HepG2 (cell line): ENCODE data around the gene CDH22. TPM values are rescaled to one million over a fixed set of nuclear protein-coding genes. Genes with fewer than 3 reads are reported as not detected.
A peak's percentile ranks its signal among the peaks of the same experiment; 100 is the strongest.

ENCODE experiments used
- ATAC-seq: fragments of 200-7000 bp; cut with Tn5 transposase; 3 replicates; pipeline ENCODE4 v1.9.1; 2020; ENCODE audit warnings: mild to moderate bottlenecking, moderate library complexity
- BruUV-seq: library from RNA; stranded (reverse); fragments of 400-500 nt; replicated peaks from 2 replicates; lab custom pipeline; 2021; lab: Mats Ljungman, UMichigan
- CTCF ChIA-PET: fragments of 300-600 bp; formaldehyde crosslinking; extraction: SDS; loops from one replicate; lab custom pipeline; 2021; ENCODE audit warnings: low total read pairs, inconsistent platforms, low intra/inter-chr PET ratio; lab: Yijun Ruan, JAX
- POLR2A ChIA-PET: fragments of 350-600 bp; sonication (Branson Sonifier 250); formaldehyde crosslinking; loops from one replicate; lab custom pipeline; 2020; ENCODE audit warnings: antibody characterized with exemption, inconsistent platforms; lab: Yijun Ruan, JAX
- DNase-seq: peaks from one replicate; pipeline ENCODE4 v3.0.0-alpha.2; 2015; ENCODE audit warnings: low spot score
- FAIRE-seq: peaks from 3 replicates; lab custom pipeline; 2011; peaks lifted over from hg19 to GRCh38; lab: Jason Lieb, UNC
- H2AFZ ChIP-seq: one replicate; pipeline ENCODE4 v1.6.1; 2011; ENCODE audit warnings: low read length, inconsistent platforms
- H3K27ac ChIP-seq: fragments of 300-600 bp; 3 replicates; pipeline ENCODE4 v1.8.0; 2011; ENCODE audit warnings: mixed run types, mild to moderate bottlenecking, mixed read lengths, low read length, inconsistent platforms; ENCODE audit not compliant: insufficient read depth; ENCODE audit errors: extremely low read length
- H3K27me3 ChIP-seq, 2 experiments: fragments of 200-600 bp in 1 of 2; 2 replicates in 1 of 2; 3 replicates in 1 of 2; pipeline versions ENCODE4 v1.6.0 to v1.8.0; 2011; ENCODE audit warnings: low read length in 2 of 2, mild to moderate bottlenecking in 2 of 2, moderate library complexity in 2 of 2, inconsistent platforms in 1 of 2; ENCODE audit not compliant: insufficient read depth in 2 of 2, control insufficient read depth in 1 of 2
- H3K36me3 ChIP-seq, 2 experiments: fragments of 200-600 bp in 1 of 2; replicated peaks in 1 of 2; 2 replicates in 1 of 2; 3 replicates in 1 of 2; pipeline versions ENCODE4 v1.5.1 to v1.8.0; 2011; ENCODE audit warnings: low read length in 2 of 2, inconsistent platforms in 1 of 2; ENCODE audit not compliant: insufficient read depth in 2 of 2, control insufficient read depth in 1 of 2
- H3K4me1 ChIP-seq: 2 replicates; pipeline ENCODE4 v1.5.1; 2012; ENCODE audit warnings: low read length, inconsistent platforms; ENCODE audit not compliant: insufficient read depth
- H3K4me2 ChIP-seq: 2 replicates; pipeline ENCODE4 v1.6.0; 2011; ENCODE audit warnings: low read depth, low read length, inconsistent platforms
- H3K4me3 ChIP-seq, 3 experiments: fragments of 200-600 bp in 1 of 3; sonication (generic), shearing (Covaris generic) in 1 of 3; replicated peaks in 1 of 3; 2 replicates each; pipeline ENCODE4 v1.5.1; 2011 to 2016; ENCODE audit warnings: low read length in 3 of 3, inconsistent platforms in 2 of 3, low read depth in 2 of 3, mild to moderate bottlenecking in 2 of 3, control low read depth in 1 of 3, mixed read lengths in 1 of 3; ENCODE audit not compliant: insufficient read depth in 1 of 3
- H3K79me2 ChIP-seq: one replicate; pipeline ENCODE4 v1.6.1; 2011; ENCODE audit warnings: low read length, inconsistent platforms; ENCODE audit not compliant: insufficient read depth
- H3K9ac ChIP-seq: 2 replicates; pipeline ENCODE4 v1.6.0; 2011; ENCODE audit warnings: mild to moderate bottlenecking, low read depth, low read length, inconsistent platforms; ENCODE audit not compliant: insufficient read depth
- H3K9me3 ChIP-seq: 2 replicates; pipeline ENCODE4 v1.5.1; 2012; ENCODE audit warnings: mild to moderate bottlenecking, low read length
- H4K20me1 ChIP-seq: 2 replicates; pipeline ENCODE4 v1.6.0; 2011; ENCODE audit warnings: inconsistent platforms, mild to moderate bottlenecking, low read length, moderate library complexity; ENCODE audit not compliant: insufficient read depth
- ZKSCAN1 ChIP-seq: fragments of 150-350 bp; IDR thresholded peaks from 2 replicates; pipeline ENCODE4 v1.6.1; 2014; ENCODE audit warnings: low read length
- WGBS: methylation state at CpG from one replicate; pipeline ENCODE4 v1.1.6; 2017; ENCODE audit warnings: low lambda C conversion rate; 5-methylcytosine and 5-hydroxymethylcytosine counted together
- in situ Hi-C: cut with HindIII; loops from 2 replicates; pipeline ENCODE4 v1.10.0; 2017; ENCODE audit warnings: low pct_unique_long_range_greater_than_20kb; ENCODE audit not compliant: extremely low pct_ligation_motif_present
- intact Hi-C: fragments of 100-400 bp; cut with micrococcal nuclease; formaldehyde crosslinking; loops from one replicate; pipeline ENCODE4 v1.10.0; 2022; ENCODE audit not compliant: unreplicated experiment
- polyA plus RNA-seq, 8 experiments: library from polyadenylated mRNA; depleted of rRNA in 3 of 8; stranded (reverse) in 7 of 8; unstranded in 1 of 8; fragments of >200 nt; fragmentation: Illumina TruSeq in 4 of 8; extraction: Trizol in 4 of 8; gene quantifications; 2 replicates each; pipeline versions ENCODE4 v1.2.1 to v1.2.3, GENCODE V29; 2011 to 2016; ENCODE audit warnings: low read depth in 4 of 8, missing spikeins in 1 of 8, mixed read lengths in 1 of 8; ENCODE audit not compliant: insufficient read depth in 1 of 8
- total RNA-seq, 5 experiments: library from RNA; depleted of rRNA; stranded (reverse); fragments of >200 nt; fragmentation: Illumina TruSeq; extraction: Trizol; gene quantifications; 2 replicates each; pipeline ENCODE4 v1.2.3, GENCODE V29; 2016; ENCODE audit warnings: low read depth in 1 of 5
- TF ChIP-seq, protein P1 (sequence below): sonication (generic); formaldehyde crosslinking; IDR thresholded peaks from 2 replicates; pipeline ENCODE4 v1.4.0; 2020; ENCODE audit warnings: missing genetic modification reagents
- TF ChIP-seq, protein P2 (sequence below): sonication (generic); formaldehyde crosslinking; IDR thresholded peaks from 2 replicates; pipeline ENCODE4 v1.9.0; 2021; ENCODE audit warnings: mild to moderate bottlenecking, missing genetic modification reagents
- TF ChIP-seq, protein P3 (sequence below): sonication (generic); formaldehyde crosslinking; IDR thresholded peaks from 2 replicates; pipeline ENCODE4 v1.8.0; 2022; ENCODE audit warnings: missing genetic modification reagents, mild to moderate bottlenecking, borderline replicate concordance

Gene CDH22
- total and polyA plus RNA-seq, 2 of the 13 experiments (the other 11 are each of a cell fraction or from before 2014, with no cell fraction given), result not detected

DNA sequence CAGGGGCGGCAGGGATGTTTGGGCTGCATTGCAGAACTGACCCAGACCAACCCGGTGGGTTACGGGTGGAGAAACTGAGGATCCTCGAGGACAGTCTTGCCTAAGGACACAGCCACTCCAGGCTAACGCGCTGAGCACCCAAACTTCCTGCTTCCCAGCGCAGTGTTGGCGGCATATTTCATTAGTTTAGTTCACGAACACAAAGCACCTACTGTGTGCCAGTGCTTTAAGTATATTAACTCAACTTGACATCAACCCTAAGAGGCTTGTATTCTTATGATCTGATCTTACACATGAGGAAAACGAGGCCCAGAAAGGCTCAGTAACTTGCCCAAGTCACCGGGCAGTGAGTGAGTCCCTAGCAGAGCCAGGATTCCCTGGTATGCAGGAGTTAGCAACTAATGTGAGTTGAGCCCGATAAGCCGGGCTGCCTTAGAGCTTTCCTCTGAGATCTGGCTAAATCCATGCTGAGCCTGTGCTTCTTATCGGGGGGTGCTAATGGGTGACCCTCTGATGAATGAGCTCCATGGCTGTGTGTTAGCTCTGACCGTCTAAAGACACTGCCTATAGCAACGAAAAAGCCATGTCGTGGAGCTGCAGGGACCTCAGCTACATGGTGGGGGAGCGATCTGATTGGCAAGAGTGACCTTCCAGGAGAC lies 97.5 kb downstream of the CDH22 start:
- no peaks in the 10 kb centered on the region for H3K36me3 ChIP-seq
- no peaks in the 10 kb centered on the region for H3K79me2 ChIP-seq
- H3K27me3 ChIP-seq, result peaks cover 9 to 74% of the 10 kb centered on the region in 2 experiments
- ChIA-PET CTCF (no interaction called here), POLR2A (no interaction called here)
- no peaks in the 10 kb centered on the region for H3K4me1 ChIP-seq
- DNase-seq (no peak), FAIRE-seq (peak; percentile 21), ATAC-seq (peak; percentile 11; the same call in 2 of the 3 replicates)
- no peak overlapping the region for H3K27ac ChIP-seq
- H3K9me3 ChIP-seq, result no peaks in the 10 kb centered on the region
- no peak overlapping the region for H3K9ac ChIP-seq
- in situ Hi-C loops (no loop called here), intact Hi-C loops (no loop called here)
- H3K4me2 ChIP-seq, result no peak overlapping the region
- no peaks in the 10 kb centered on the region; the same call in 1 of the 2 replicates for H4K20me1 ChIP-seq
- no TSS peak for BruUV-seq
- TF ChIP-seq, protein P1, sequence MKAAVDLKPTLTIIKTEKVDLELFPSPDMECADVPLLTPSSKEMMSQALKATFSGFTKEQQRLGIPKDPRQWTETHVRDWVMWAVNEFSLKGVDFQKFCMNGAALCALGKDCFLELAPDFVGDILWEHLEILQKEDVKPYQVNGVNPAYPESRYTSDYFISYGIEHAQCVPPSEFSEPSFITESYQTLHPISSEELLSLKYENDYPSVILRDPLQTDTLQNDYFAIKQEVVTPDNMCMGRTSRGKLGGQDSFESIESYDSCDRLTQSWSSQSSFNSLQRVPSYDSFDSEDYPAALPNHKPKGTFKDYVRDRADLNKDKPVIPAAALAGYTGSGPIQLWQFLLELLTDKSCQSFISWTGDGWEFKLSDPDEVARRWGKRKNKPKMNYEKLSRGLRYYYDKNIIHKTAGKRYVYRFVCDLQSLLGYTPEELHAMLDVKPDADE (CRISPR knock-in tag), result no peak
- TF ChIP-seq ZKSCAN1, result peak; percentile 87
- TF ChIP-seq, all 625 proteins: peak for 1
- WGBS, result 46% methylated on average over 18 of the region's 18 CpGs
- no peak overlapping the region for H2AFZ ChIP-seq
- H3K4me3 ChIP-seq, result no peak overlapping the region

DNA sequence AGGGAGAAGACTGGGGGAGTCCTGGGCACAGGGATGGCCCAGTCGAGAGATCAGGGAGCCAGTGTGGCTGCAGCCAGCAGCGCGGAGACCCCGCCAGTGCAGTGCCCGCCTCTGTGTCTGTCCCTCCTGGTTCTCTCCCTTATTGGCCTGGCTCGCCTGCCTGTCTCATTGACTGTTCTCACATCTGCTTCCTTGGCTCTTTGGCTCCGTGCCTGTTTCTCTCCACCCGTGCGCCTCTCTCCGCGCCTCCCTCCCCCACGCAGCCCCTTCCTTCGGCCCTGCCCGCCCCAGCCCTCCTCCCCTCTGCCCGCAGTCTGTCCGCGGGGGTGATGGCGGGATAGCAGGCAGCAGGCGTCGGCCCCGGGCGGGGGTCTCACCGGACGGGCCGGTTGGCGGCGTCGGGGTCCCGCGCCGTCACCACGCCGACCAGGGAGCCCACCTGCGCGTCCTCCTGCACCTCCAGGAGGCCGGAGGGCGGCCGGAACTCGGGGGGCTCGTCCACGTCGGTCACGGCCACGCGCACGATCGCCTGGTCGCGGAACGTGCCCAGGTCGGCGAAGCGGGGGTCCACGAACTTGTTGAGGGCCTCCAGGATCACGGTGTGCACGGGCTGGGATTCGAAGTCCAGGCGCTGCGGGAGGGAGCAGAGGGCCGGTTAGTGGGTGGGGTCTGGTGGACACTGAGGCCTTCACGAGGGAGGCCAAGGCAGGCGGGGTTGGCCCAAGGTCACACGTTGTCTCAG lies 98.2 kb downstream of the CDH22 start:
- H3K79me2 ChIP-seq, result no peaks in the 10 kb centered on the region
- 46% methylated on average over 60 of the region's 63 CpGs for WGBS
- ATAC-seq (no peak), FAIRE-seq (no peak), DNase-seq (no peak)
- no peak overlapping the region for H3K9ac ChIP-seq
- no peaks in the 10 kb centered on the region for H3K36me3 ChIP-seq
- H3K27ac ChIP-seq, result no peak overlapping the region
- ChIA-PET POLR2A (no interaction called here), CTCF (no interaction called here)
- H3K4me1 ChIP-seq, result no peaks in the 10 kb centered on the region
- H3K27me3 ChIP-seq, result peaks cover 9 to 80% of the 10 kb centered on the region in 2 experiments
- in situ Hi-C loops, result no loop called here
- H3K4me3 ChIP-seq, result no peak overlapping the region
- H2AFZ ChIP-seq, result no peak overlapping the region
- intact Hi-C loops, result no loop called here
- H3K4me2 ChIP-seq, result no peak overlapping the region
- no TSS peak for BruUV-seq
- no peaks in the 10 kb centered on the region for H3K9me3 ChIP-seq
- H4K20me1 ChIP-seq, result no peaks in the 10 kb centered on the region; the same call in 1 of the 2 replicates
- TF ChIP-seq, protein P2, sequence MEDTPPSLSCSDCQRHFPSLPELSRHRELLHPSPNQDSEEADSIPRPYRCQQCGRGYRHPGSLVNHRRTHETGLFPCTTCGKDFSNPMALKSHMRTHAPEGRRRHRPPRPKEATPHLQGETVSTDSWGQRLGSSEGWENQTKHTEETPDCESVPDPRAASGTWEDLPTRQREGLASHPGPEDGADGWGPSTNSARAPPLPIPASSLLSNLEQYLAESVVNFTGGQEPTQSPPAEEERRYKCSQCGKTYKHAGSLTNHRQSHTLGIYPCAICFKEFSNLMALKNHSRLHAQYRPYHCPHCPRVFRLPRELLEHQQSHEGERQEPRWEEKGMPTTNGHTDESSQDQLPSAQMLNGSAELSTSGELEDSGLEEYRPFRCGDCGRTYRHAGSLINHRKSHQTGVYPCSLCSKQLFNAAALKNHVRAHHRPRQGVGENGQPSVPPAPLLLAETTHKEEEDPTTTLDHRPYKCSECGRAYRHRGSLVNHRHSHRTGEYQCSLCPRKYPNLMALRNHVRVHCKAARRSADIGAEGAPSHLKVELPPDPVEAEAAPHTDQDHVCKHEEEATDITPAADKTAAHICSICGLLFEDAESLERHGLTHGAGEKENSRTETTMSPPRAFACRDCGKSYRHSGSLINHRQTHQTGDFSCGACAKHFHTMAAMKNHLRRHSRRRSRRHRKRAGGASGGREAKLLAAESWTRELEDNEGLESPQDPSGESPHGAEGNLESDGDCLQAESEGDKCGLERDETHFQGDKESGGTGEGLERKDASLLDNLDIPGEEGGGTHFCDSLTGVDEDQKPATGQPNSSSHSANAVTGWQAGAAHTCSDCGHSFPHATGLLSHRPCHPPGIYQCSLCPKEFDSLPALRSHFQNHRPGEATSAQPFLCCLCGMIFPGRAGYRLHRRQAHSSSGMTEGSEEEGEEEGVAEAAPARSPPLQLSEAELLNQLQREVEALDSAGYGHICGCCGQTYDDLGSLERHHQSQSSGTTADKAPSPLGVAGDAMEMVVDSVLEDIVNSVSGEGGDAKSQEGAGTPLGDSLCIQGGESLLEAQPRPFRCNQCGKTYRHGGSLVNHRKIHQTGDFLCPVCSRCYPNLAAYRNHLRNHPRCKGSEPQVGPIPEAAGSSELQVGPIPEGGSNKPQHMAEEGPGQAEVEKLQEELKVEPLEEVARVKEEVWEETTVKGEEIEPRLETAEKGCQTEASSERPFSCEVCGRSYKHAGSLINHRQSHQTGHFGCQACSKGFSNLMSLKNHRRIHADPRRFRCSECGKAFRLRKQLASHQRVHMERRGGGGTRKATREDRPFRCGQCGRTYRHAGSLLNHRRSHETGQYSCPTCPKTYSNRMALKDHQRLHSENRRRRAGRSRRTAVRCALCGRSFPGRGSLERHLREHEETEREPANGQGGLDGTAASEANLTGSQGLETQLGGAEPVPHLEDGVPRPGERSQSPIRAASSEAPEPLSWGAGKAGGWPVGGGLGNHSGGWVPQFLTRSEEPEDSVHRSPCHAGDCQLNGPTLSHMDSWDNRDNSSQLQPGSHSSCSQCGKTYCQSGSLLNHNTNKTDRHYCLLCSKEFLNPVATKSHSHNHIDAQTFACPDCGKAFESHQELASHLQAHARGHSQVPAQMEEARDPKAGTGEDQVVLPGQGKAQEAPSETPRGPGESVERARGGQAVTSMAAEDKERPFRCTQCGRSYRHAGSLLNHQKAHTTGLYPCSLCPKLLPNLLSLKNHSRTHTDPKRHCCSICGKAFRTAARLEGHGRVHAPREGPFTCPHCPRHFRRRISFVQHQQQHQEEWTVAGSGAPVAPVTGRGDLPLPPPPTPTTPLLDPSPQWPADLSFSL, result no peak
- TF ChIP-seq, protein P3, sequence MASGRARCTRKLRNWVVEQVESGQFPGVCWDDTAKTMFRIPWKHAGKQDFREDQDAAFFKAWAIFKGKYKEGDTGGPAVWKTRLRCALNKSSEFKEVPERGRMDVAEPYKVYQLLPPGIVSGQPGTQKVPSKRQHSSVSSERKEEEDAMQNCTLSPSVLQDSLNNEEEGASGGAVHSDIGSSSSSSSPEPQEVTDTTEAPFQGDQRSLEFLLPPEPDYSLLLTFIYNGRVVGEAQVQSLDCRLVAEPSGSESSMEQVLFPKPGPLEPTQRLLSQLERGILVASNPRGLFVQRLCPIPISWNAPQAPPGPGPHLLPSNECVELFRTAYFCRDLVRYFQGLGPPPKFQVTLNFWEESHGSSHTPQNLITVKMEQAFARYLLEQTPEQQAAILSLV (CRISPR knock-in tag), result 0 out of 2 replicates have a peak, but pooled peaks have one; percentile 5
